ENCODE data around the gene LIMCH1.

GRCh38 chr4:41741354-41741753 lies 203.4 kb downstream of the LIMCH1 start:
- TF ChIP-seq RFX5 (IDR thresholded peaks at IDR 0.05; ENCODE audit: low read length) (no peak), SIN3A (IDR thresholded peaks at IDR 0.05; ENCODE audit: borderline replicate concordance, low read depth, low read length) (no peak), TAF1 (IDR thresholded peaks at IDR 0.05; ENCODE audit: borderline replicate concordance, low read depth, low read length) (no peak), USF1 (IDR thresholded peaks at IDR 0.05; ENCODE audit: borderline replicate concordance, low read depth) (no peak), SMC3 (IDR thresholded peaks at IDR 0.05; ENCODE audit: low read depth, low read length) (no peak), CTCF (IDR thresholded peaks at IDR 0.05) (no peak), YY1 (IDR thresholded peaks at IDR 0.05; ENCODE audit: low read depth) (no peak), NRF1 (IDR thresholded peaks at IDR 0.05; ENCODE audit: low read depth, low read length) (no peak)
